GM12878 (cell line): ENCODE data around the gene GPR4.

Experiments used
- LARP7 ChIP-seq: fragments of 450-650 bp; IDR thresholded peaks from 2 replicates; pipeline ENCODE4 v1.6.1; 2017; ENCODE audit warnings: mild to moderate bottlenecking
- TF ChIP-seq, protein P1 (sequence below): fragments of 450-650 bp; IDR thresholded peaks from 2 replicates; pipeline ENCODE4 v1.6.1; 2014; ENCODE audit warnings: mild to moderate bottlenecking
- TF ChIP-seq, protein P2 (sequence below), 3 experiments: IDR thresholded peaks in 2 of 3; conservative IDR thresholded peaks in 1 of 3; 2 replicates each; pipeline ENCODE4 v1.5.1; 2011; ENCODE audit warnings: low read depth in 3 of 3, low read length in 3 of 3, mild to moderate bottlenecking in 3 of 3, control low read depth in 2 of 3, moderate library complexity in 2 of 3, inconsistent platforms in 1 of 3, mixed read lengths in 1 of 3; ENCODE audit not compliant: control insufficient read depth in 2 of 3, insufficient read depth in 1 of 3; ENCODE audit errors: extremely low read depth in 1 of 3
- TF ChIP-seq, protein P3 (sequence below): fragments of 450-650 bp; IDR thresholded peaks from 2 replicates; pipeline ENCODE4 v1.6.1; 2016; ENCODE audit warnings: mild to moderate bottlenecking

DNA sequence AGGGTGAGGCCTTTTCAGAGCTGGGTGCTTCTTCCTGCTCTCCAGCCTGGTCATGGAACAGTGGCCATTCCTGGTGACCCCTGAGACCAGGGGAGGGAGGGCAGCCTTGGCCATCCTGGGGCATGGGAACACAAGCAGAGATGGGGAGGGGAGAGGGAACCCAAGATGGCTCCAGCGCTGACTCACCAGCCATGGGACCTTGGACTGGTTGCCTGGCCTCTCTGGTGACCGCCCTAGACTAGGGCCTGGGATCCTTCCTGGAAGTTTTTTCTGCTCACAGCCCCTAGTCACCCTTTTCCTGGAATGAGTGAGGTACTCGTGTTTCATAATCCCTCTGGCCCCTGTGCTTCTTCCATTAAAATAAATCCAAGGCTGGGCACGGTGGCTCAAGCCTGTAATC, 14.1 kb downstream of the GPR4 start:
- TF ChIP-seq LARP7 = no peak
- TF ChIP-seq, protein P1, sequence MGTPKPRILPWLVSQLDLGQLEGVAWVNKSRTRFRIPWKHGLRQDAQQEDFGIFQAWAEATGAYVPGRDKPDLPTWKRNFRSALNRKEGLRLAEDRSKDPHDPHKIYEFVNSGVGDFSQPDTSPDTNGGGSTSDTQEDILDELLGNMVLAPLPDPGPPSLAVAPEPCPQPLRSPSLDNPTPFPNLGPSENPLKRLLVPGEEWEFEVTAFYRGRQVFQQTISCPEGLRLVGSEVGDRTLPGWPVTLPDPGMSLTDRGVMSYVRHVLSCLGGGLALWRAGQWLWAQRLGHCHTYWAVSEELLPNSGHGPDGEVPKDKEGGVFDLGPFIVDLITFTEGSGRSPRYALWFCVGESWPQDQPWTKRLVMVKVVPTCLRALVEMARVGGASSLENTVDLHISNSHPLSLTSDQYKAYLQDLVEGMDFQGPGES = no peak
- TF ChIP-seq, protein P2, sequence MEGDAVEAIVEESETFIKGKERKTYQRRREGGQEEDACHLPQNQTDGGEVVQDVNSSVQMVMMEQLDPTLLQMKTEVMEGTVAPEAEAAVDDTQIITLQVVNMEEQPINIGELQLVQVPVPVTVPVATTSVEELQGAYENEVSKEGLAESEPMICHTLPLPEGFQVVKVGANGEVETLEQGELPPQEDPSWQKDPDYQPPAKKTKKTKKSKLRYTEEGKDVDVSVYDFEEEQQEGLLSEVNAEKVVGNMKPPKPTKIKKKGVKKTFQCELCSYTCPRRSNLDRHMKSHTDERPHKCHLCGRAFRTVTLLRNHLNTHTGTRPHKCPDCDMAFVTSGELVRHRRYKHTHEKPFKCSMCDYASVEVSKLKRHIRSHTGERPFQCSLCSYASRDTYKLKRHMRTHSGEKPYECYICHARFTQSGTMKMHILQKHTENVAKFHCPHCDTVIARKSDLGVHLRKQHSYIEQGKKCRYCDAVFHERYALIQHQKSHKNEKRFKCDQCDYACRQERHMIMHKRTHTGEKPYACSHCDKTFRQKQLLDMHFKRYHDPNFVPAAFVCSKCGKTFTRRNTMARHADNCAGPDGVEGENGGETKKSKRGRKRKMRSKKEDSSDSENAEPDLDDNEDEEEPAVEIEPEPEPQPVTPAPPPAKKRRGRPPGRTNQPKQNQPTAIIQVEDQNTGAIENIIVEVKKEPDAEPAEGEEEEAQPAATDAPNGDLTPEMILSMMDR (IDR thresholded peaks at IDR 0.05 in 2 of 3, conservative IDR thresholded peaks at IDR 0.05 in 1 of 3; ENCODE audit: control insufficient read depth in 2 of 3, extremely low read depth in 1 of 3, insufficient read depth in 1 of 3, low read depth in 3 of 3, low read length in 3 of 3) = no peak
- TF ChIP-seq, protein P3, sequence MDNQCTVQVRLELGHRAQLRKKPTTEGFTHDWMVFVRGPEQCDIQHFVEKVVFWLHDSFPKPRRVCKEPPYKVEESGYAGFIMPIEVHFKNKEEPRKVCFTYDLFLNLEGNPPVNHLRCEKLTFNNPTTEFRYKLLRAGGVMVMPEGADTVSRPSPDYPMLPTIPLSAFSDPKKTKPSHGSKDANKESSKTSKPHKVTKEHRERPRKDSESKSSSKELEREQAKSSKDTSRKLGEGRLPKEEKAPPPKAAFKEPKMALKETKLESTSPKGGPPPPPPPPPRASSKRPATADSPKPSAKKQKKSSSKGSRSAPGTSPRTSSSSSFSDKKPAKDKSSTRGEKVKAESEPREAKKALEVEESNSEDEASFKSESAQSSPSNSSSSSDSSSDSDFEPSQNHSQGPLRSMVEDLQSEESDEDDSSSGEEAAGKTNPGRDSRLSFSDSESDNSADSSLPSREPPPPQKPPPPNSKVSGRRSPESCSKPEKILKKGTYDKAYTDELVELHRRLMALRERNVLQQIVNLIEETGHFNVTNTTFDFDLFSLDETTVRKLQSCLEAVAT = no peak
